Testis (tissue), 2 donors: ENCODE results near the gene CD9.

ENCODE experiments used
- POLR2A ChIP-seq: fragments of 450-650 bp; IDR thresholded peaks from one replicate; pipeline ENCODE4 v1.6.1; 2017; ENCODE audit warnings: antibody characterized with exemption, mild to moderate bottlenecking, moderate library complexity
- TF ChIP-seq, protein P1 (sequence below), 3 experiments: fragments of 450-650 bp in 2 of 3; fragments of 200-600 bp in 1 of 3; sonication (generic) in 1 of 3; IDR thresholded peaks; one replicate each; pipeline ENCODE4 v1.5.1; 2016 to 2019; ENCODE audit warnings: antibody characterized with exemption in 3 of 3, mild to moderate bottlenecking in 2 of 3, moderate library complexity in 1 of 3

DNA sequence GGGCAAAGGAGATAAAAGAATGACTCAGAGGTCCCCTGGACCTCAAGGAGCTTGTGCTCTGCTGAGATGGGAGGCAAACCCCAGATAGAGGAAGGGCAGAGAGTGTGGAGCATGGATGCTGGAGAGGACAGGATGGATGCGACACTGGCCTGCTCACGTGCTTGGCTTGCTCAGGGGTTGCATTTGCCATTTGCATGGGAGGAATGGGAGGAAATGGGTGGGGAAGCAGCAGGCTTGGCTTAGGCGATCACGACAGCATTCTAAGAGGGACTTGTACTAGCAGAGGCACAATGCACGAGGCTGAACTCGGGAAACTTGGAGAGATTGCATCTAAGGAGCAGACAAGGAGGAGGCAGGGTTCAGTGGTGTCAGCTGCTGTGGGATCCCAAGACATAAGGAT is 19.8 kb downstream of the CD9 start:
- TF ChIP-seq, protein P1, sequence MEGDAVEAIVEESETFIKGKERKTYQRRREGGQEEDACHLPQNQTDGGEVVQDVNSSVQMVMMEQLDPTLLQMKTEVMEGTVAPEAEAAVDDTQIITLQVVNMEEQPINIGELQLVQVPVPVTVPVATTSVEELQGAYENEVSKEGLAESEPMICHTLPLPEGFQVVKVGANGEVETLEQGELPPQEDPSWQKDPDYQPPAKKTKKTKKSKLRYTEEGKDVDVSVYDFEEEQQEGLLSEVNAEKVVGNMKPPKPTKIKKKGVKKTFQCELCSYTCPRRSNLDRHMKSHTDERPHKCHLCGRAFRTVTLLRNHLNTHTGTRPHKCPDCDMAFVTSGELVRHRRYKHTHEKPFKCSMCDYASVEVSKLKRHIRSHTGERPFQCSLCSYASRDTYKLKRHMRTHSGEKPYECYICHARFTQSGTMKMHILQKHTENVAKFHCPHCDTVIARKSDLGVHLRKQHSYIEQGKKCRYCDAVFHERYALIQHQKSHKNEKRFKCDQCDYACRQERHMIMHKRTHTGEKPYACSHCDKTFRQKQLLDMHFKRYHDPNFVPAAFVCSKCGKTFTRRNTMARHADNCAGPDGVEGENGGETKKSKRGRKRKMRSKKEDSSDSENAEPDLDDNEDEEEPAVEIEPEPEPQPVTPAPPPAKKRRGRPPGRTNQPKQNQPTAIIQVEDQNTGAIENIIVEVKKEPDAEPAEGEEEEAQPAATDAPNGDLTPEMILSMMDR (IDR thresholded peaks at IDR 0.05), result no peak
- TF ChIP-seq POLR2A, result no peak
